ENCODE data around the gene WDFY2. TPM values are rescaled to one million over a fixed set of nuclear protein-coding genes. Genes with fewer than 3 reads are reported as not detected.

Gene WDFY2
- total RNA-seq (2014; rRNA removed) (4.1 and 5.9 TPM in 2 replicates), Bru-seq, nascent RNA (percentile 80 among the genes with signal in this experiment), BruChase-seq, experiment 1, labeled RNA remaining after a 6-hour chase (percentile 64 among the genes with signal in this experiment), BruChase-seq, experiment 2, labeled RNA remaining after a 2-hour chase (percentile 71 among the genes with signal in this experiment)
- long read RNA-seq, full-length matches to known transcripts, result 20 of 71 reads
- long read RNA-seq, partial matches to known transcripts, result 9 of 71 reads
- long read RNA-seq, other reads (novel, unspliced or antisense), result 42 of 71 reads

- no peaks in the 10 kb centered on the region for H3F3A ChIP-seq (ENCODE audit: low read length, unreplicated experiment)
- peak within 1 kb of the TSS; percentile 94 for H2AFZ ChIP-seq (ENCODE audit: low read length)
- ChIA-PET POLR2A (ENCODE audit: unreplicated experiment) (interaction anchor here (0.6 to 0.8 kb wide), 2 partner anchors 130 to 131 kb away, joined by 6 to 8 read pairs; partner anchors contain the start of gene INTS6), CTCF (no interaction called here)
- H4K20me1 ChIP-seq (ENCODE audit: low read length), result no peaks in the 10 kb centered on the region
- no TSS peak for BruUV-seq (replicated peaks)
- no peaks in the 10 kb centered on the region for H3K9me3 ChIP-seq (ENCODE audit: low read length)
- H3K36me3 ChIP-seq (ENCODE audit: low read depth, low read length), result no peaks in the 10 kb centered on the region
- intact Hi-C loops (cut with micrococcal nuclease), result loop anchor here (1.0 to 2.0 kb wide), 5 partner anchors 55 to 213 kb away; partner anchors contain the start of gene INTS6
- H3K4me2 ChIP-seq (ENCODE audit: low read length), result peak within 1 kb of the TSS; percentile 93
- DNase-seq (peak; percentile 98), ATAC-seq (peak; percentile 75)
- no peaks in the 10 kb centered on the region for H3K9me2 ChIP-seq (replicated peaks; ENCODE audit: low read length)
- H3K9ac ChIP-seq (ENCODE audit: low read length), result peak within 1 kb of the TSS; percentile 88
- no peaks in the 10 kb centered on the region for H3K27me3 ChIP-seq (ENCODE audit: low read length)
- H3K79me2 ChIP-seq (ENCODE audit: low read length), result peaks cover 47% of the 10 kb centered on the region
- peak within 1 kb of the TSS; percentile 90 for H3K4me3 ChIP-seq (ENCODE audit: low read length)
- H3K27ac ChIP-seq (ENCODE audit: low read length), result peak within 1 kb of the TSS; percentile 60
- no peak for TF ChIP-seq EZH2phosphoT487 (IDR thresholded peaks at IDR 0.05; ENCODE audit: borderline replicate concordance, low read length)
- no peak for TF ChIP-seq EZH2 (IDR thresholded peaks at IDR 0.05; ENCODE audit: low read length, unreplicated experiment)
- TF ChIP-seq CTCF (conservative IDR thresholded peaks at IDR 0.05; ENCODE audit: low read depth, low read length), result no peak
- H3K4me1 ChIP-seq (ENCODE audit: insufficient read depth, low read length), result peaks cover 17% of the 10 kb centered on the region
These were observed at the start of gene WDFY2 for GRCh38 chr13:51583875-51584730. TSS of gene WDFY2 (plus strand) at chr13:51584462. CDS start at chr13:51584688, 226 bp downstream.

GRCh38 chr13:51538591-51539179 lies 45.6 kb upstream of the WDFY2 start:
- Histone ChIP-seq H3F3A (ENCODE audit: low read length, unreplicated experiment) (no peaks in the 10 kb centered on the region), H3K4me2 (ENCODE audit: low read length) (no peak overlapping the region), H4K20me1 (ENCODE audit: low read length) (no peaks in the 10 kb centered on the region), H3K4me3 (ENCODE audit: low read length) (no peak overlapping the region), H3K79me2 (ENCODE audit: low read length) (no peaks in the 10 kb centered on the region), H3K27me3 (ENCODE audit: low read length) (no peaks in the 10 kb centered on the region), H3K9ac (ENCODE audit: low read length) (no peak overlapping the region), H3K36me3 (ENCODE audit: low read depth, low read length) (no peaks in the 10 kb centered on the region), H3K9me3 (ENCODE audit: low read length) (no peaks in the 10 kb centered on the region), H3K9me2 (replicated peaks; ENCODE audit: low read length) (no peaks in the 10 kb centered on the region), H3K4me1 (ENCODE audit: insufficient read depth, low read length) (peaks cover 6% of the 10 kb centered on the region; the same call in 1 of the 2 replicates), H2AFZ (ENCODE audit: low read length) (no peak overlapping the region), H3K27ac (ENCODE audit: low read length) (no peak overlapping the region)
- ChIA-PET POLR2A (ENCODE audit: unreplicated experiment) (no interaction called here), CTCF (no interaction called here)
- ATAC-seq (no peak), DNase-seq (no peak)
- TF ChIP-seq EZH2phosphoT487 (IDR thresholded peaks at IDR 0.05; ENCODE audit: borderline replicate concordance, low read length) (no peak), CTCF (conservative IDR thresholded peaks at IDR 0.05; ENCODE audit: low read depth, low read length) (no peak), EZH2 (IDR thresholded peaks at IDR 0.05; ENCODE audit: low read length, unreplicated experiment) (no peak)
- BruUV-seq (replicated peaks), result no TSS peak
- intact Hi-C loops (cut with micrococcal nuclease), result no loop called here

Data from PC-3 (cell line).